NCI-H524 (cell line): ENCODE data around the gene PRSS56.

Experiments
- DNase-seq, 2 experiments: peaks; one replicate each; lab custom pipeline; 2025; lab: John Stamatoyannopoulos, UW

The PRSS56 gene

DNA sequence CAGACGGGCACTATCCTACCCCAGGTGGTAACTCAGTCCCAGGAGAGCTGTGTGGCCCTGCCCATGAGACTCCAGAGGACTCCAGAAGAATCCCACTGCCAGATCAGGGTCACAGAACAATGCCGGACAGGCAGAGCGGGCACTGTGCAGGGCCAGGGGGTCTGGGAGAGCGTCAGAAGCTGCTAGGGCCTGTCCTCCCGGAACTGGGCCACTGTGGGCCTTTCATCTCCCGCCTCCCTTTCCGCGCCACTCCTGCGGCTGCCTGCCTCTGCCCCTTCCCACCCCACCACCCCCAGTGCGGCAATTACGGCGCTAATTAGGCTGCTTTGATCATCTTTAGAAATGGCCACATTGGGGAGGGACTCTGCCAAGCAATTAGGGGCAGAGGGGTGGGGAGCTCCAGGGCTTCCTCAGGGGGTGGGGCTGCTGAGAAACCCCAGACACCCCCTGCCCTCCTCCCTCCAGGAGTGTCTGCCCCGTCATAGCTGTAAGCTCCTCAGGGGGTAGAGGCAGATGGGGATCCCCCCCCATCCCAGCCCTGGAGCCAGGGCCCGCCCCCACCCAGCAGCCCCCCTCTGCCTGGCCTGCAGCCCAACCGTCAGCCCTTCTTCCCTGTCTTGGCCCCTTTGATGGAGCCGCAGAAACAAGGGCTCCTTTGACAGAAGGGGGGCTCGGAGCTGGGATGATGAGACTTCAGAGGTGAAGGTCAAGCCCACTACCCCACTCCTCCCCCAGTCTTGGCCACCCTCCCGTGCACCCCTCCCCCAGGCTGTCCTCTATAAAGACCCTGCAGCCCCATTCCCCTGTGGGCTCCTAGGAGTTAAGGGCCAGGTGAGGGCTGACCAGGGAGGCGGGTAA, at the start of gene PRSS56:
Gene PRSS56 (plus strand): TSS at position 808 of the 858 bp plus-strand sequence. CDS start 211 bp downstream, outside the sequence.
- DNase-seq: no peak

- DNase-seq: peak; percentile 97 to 99
Measured at GRCh38 chr2:232473467-232473890, 46.7 kb upstream of the PRSS56 start.

DNA sequence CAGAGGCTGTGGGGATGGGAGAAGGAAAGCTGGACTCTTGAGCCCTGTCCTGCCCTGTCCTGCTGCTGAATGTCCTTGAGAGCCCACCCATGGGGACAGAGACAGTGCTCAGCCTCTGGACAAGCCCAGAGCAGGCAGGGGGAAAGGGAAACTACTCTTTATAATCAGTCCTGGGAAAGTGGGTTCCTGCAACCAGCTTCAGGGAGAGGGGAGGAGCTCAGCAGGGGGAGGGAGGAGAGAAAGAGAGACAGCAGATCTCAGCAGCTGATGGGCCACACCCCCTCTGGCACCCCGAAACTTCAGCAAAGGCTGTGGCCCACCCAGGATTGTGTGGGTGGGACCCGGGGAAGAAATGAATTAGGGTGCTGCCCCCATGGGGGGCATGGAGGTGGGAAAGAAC, 44.1 kb upstream of the PRSS56 start:
- no peak for DNase-seq

DNA sequence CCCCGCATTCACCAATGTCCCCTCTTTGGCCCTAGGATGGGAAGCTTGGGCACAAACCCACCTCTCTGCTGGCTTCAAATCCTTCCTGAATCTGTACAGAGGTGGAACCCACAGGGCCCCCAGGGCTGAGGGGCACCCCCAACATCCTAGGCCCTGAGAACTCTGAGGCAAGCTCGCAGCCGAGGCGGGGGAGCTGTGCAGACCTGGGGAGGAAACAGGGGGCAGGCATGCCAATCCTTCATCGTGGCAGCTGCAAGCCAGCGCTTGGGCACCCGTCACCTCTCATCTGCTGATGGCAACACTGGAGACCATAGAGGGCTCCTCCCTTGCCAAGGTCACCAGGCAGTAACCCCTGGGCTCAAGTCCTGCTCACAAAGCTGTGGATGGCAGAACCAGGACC, 43.4 kb upstream of the PRSS56 start:
- DNase-seq: no peak

GRCh38 chr2:232477751-232478510, 42.3 kb upstream of the PRSS56 start:
- DNase-seq: no peak

DNA sequence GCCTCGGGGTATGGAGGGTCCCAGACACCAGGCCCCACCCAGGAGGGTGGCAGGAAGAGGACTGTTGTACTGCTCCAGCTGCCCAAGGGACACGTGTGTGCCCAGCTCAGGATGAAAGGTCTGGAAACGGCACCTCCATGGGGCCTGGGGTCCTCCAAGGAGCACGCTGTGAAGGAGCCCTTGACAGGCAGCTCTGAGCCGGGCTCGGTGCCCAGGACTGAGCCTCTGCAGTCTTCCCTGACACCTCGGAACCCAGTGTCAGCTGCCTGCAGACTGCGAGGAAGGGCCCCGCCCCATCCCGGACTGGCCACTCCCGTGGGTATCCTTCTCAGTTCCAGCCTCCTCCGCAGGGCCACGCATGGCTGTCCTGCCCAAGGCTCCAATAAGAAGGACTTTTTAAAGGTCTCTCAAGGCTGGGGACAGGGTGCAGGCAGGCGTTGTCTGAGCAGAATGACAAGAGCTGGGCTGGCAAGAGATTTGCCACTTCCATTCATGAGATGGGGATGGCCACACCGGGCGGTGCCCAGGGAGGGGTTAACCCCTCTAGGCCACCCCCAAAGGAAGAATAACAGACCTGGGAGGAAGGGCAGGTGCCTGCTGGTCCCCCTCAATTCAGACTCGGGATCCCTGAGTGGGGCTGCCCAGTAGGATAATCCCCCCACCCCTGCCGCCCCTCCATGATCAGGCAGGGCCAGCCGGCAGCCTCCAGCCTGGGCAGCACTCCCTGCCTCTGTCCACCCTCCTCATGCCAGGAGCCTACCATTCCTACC, 41.4 kb upstream of the PRSS56 start:
- no peak for DNase-seq

GRCh38 chr2:232479341-232480200, 40.6 kb upstream of the PRSS56 start:
- DNase-seq: no peak

- DNase-seq: no peak
Measured at GRCh38 chr2:232480201-232481190, 39.7 kb upstream of the PRSS56 start.

DNA sequence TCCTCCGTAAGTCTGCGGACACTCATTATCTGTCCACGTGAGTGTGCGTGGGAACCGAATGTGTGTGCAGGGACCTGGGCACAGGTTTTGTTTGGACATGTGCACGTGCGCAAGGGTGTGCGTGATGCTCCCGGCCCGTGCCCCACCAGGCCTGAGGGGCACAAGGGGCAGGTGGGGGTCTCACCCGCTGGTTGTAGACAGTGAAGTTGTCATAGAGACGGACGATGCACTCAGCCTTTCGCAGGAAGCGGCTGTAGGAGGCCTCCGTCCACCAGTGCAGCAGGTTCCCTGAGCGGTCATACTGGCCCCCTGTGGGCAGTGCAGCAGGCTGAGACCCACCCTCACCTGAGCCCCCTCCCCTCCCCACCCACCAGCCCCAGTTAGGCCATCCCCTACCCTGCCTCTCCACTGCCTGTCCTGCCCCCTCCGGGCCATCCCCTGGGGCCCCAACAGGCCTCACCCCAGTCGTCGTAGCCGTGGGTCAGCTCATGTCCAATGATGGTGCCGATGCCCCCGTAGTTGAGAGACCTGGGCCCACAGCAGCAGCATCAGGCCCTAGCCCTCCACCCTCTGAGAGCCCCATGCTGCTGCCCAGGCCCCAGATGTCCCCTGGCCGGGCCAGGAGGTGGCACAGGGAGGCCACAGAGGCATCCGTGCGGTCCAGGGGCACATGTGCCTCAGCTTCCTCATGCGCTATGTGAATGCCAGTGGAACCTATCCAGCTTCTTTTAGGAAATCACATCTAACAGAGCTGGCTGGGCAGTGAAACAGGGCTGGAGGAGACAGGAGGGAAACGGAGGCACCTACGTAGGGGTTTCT, 38.7 kb upstream of the PRSS56 start:
- no peak for DNase-seq

DNA sequence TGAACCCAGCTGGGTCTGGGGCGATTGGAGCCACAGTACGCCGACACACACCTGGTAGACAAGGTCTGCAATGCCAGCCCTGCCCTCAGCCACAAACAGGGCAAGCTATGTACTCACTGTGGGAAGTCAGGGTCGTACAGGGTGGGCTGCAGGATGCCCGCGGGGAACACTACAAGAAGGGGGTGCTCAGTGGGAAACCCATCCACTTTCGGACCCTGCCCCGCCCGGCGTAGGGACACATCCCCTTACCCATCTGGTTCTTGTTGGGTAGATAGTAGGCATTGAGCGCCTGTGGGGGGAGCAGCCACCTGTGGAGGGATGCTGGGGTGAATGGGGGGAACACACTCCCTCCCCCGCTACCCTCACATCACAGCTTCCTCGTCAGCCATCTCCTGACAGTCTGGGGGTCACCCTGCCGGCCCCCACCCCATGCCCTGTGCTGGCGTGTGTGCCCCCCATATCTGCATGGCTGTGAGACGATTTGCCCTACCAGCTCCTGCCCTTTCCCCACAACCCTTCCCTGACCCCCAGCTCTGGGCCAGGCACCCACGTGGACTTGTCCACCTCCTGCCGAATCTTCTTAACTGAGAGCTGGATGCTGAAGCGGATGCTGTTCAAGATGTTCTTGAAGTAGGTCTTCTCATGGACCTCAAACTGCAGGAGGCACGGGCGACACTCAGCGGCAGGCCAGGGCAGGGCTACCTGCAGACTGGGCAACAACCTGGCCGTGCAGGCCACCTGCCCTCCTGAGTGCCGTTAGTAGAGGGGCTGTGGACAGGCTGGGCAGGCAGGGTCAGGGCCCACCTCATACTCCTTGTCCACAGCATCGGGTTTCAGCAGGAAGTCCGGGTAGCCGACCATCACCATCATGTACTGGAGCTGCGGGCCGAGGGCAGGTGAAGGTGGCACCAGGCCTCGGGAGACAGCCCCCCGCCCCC, 37.6 kb upstream of the PRSS56 start:
- DNase-seq: no peak

- no peak for DNase-seq
Measured at GRCh38 chr2:232483311-232483922, 36.8 kb upstream of the PRSS56 start.

- DNase-seq: no peak
Measured at GRCh38 chr2:232483923-232484627, 36.1 kb upstream of the PRSS56 start.

GRCh38 chr2:232484628-232485347, 35.4 kb upstream of the PRSS56 start:
- no peak for DNase-seq

DNA sequence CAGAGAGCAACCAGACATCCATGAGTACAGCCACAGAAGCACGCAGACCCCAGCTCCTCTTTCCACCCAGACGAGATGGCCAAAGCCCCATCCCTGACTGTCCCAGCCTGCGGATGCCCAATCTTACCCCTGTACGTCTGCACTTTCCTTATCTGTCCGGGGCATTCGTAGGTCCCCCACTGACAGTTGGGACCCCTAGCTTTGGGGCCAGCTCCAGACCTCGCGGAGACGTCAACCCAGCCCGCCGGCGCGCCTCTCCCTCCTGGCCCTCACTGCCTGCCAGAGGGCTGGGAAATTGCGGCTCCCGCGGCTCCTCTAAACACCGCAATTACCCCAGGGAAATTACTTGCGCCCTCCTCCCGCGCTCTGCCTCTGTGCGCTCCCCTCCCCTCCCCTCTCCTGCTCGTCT, 34.8 kb upstream of the PRSS56 start:
- DNase-seq: no peak

DNA sequence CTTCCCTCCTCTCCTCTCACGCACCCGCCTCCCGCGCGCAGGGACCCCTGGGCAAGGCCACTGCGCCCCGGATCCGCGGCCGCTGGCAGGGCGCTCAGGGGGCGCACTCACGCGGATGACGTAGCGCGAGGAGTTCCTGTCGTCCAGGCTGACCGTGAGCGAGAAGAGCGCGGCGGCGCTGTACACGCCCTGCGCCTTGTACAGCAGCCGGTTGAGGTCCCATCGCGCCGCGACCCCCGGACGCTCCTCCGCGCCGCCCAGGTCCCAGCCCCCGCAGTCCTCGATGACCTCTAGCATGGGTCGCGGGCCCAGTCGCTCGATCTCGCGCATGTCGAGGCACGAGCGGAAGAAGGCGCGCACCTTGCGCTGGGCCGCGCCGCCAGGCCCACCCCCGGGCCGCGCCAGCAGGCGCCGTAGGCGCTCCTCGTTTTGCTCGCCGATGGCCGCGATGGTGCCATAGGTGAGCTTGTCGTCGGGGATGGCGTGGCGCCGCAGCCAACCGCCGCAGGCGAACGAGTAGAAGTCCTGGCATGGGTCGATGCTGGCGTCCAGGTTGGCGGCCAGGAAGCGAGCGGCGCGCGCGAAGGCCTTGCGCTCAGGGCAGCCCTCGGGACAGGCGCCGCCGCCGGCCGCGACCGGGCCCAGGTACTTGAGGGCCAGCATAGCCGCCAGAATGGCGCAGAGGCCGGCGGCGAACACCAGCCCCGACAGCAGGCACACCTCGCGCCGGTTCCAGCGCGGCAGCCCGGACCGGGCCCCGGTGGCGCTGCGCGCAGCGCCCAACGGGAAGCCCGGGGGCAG, 34.2 kb upstream of the PRSS56 start:
- no peak for DNase-seq
